OCI-LY3 (cell line): ENCODE measurements around the gene TMSB10.

ENCODE experiments used
- H2AFZ ChIP-seq: fragments of 200-600, 300-600 bp; shearing (Covaris generic); 2 replicates; pipeline ENCODE4 v1.6.0; 2014; ENCODE audit warnings: antibody characterized with exemption, low read depth, low read length
- H3K27ac ChIP-seq: fragments of 200-600, 300-600 bp; sonication (generic); 2 replicates; pipeline ENCODE4 v1.5.1; 2014; ENCODE audit warnings: mild to moderate bottlenecking, low read length, moderate library complexity, mixed read lengths
- H3K27me3 ChIP-seq: fragments of 200-600, 300-600 bp; sonication (generic); 2 replicates; pipeline ENCODE4 v1.6.1; 2014; ENCODE audit warnings: low read depth, low read length, mixed read lengths
- H3K36me3 ChIP-seq: fragments of 200-600, 300-600 bp; sonication (generic); replicated peaks from 2 replicates; pipeline ENCODE3; 2014; ENCODE audit warnings: low read depth, low read length, mixed read lengths
- H3K4me1 ChIP-seq: fragments of 300-600, 200-600 bp; sonication (generic); 2 replicates; pipeline ENCODE4 v1.6.1; 2014; ENCODE audit warnings: low read length, mixed read lengths
- H3K4me2 ChIP-seq: fragments of 200-600, 300-600 bp; sonication (generic); 2 replicates; pipeline ENCODE4 v1.6.1; 2014; ENCODE audit warnings: low read length, mixed read lengths
- H3K4me3 ChIP-seq: fragments of 300-600, 200-600 bp; sonication (generic); 2 replicates; pipeline ENCODE4 v1.5.1; 2014; ENCODE audit warnings: antibody characterized with exemption, mild to moderate bottlenecking, low read length, moderate library complexity
- H3K79me2 ChIP-seq: fragments of 300-600, 200-600 bp; shearing (Covaris generic); 2 replicates; pipeline ENCODE4 v1.6.1; 2014; ENCODE audit warnings: mild to moderate bottlenecking, low read length, mixed read lengths
- H3K9ac ChIP-seq: fragments of 300-600, 200-600 bp; shearing (Covaris generic); 2 replicates; pipeline ENCODE4 v1.6.0; 2014; ENCODE audit warnings: mild to moderate bottlenecking, low read length, moderate library complexity
- H3K9me3 ChIP-seq: fragments of 200-600, 300-600 bp; shearing (Covaris generic); 2 replicates; pipeline ENCODE4 v1.6.1; 2014; ENCODE audit warnings: low read length, mixed read lengths; ENCODE audit not compliant: insufficient read depth
- H4K20me1 ChIP-seq: fragments of 200-600, 300-600 bp; sonication (generic); 2 replicates; pipeline ENCODE4 v1.6.1; 2016; ENCODE audit warnings: low read length, mixed read lengths; ENCODE audit not compliant: insufficient read depth
- CTCF ChIP-seq: fragments of 200-600, 300-600 bp; sonication (generic); IDR thresholded peaks from 2 replicates; pipeline ENCODE4 v1.5.1; 2014; ENCODE audit warnings: antibody characterized with exemption, low read length, low read depth
- EZH2phosphoT487 ChIP-seq: fragments of 200-600 bp; shearing (Covaris generic); IDR thresholded peaks from 2 replicates; pipeline ENCODE4 v1.6.1; 2018; ENCODE audit warnings: antibody characterized with exemption, mixed run types, low read depth

TMSB10 gene

DNA sequence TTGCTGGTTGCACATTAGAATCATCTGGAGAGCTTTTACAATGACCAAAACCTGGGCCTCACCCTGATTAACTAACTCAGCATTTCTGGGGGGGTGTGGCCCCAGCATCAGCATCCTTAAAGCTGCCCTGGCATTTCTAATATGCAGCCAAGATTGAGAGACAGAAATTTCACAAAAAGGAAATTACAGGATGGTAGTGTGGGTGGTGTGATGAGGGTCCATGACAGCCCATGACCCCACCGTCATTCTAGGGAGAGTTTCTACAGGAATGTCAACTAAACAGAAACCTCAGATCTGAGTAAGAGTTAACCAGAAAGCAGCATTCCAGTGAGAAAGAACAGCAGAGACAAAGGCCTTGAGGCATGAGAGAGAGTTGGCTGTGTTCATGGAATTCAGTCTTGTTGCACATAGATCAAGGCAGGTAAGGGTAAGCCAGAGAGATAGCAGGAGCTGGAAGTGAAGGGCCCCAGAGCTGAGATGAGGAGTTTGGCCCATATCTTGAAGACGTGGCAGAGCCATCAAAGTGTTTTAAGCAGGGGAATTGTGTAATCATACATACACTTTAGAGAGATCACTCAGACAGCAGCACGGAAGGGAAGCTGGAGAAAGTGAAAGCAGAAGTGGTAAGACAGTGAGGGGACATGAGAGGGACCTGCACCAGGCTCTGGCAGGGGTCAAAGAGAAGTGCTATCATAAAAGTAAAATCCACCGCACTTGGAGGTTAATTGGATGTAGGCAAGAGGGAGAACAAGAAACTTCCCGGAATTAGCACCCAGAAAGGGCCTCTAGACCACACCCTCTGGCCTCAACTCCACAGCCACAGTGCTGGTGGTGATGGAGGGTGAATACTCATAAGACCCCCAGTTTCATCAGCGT lies 16.8 kb upstream of the TMSB10 start:
- H4K20me1 ChIP-seq: no peaks in the 10 kb centered on the region
- H3K36me3 ChIP-seq: no peaks in the 10 kb centered on the region
- no peaks in the 10 kb centered on the region for H3K9me3 ChIP-seq
- peak overlapping the region; percentile 88 for H3K27ac ChIP-seq
- H2AFZ ChIP-seq: peak overlapping the region; percentile 61
- no peaks in the 10 kb centered on the region for H3K79me2 ChIP-seq
- peak overlapping the region; percentile 60 for H3K4me3 ChIP-seq
- H3K9ac ChIP-seq: peak overlapping the region; percentile 58
- peak overlapping the region; percentile 77 for H3K4me2 ChIP-seq
- H3K4me1 ChIP-seq: peaks cover 20% of the 10 kb centered on the region
- no peak for TF ChIP-seq EZH2phosphoT487
- no peak for TF ChIP-seq CTCF
- H3K27me3 ChIP-seq: no peaks in the 10 kb centered on the region

DNA sequence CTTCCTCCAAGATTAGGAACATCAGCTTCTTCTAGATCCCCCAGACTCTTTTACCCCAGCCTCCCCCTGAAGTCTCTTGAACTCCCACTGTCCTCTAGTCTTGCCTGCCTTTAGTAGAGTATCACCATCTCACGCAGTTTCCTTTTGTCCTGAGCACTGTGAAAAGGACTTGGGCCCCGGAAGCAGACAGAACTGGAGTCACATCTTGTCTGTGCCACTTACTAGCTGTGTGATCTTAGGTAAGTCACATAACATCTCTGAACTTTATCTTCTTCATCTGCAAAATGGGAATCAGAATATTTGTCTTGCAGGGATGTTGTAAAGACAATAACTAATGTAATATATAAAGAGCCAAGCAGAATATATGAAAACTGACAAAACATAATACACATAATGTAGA lies 16.1 kb upstream of the TMSB10 start:
- Histone ChIP-seq H3K4me2 (peak overlapping the region; percentile 77), H3K79me2 (no peaks in the 10 kb centered on the region), H3K9me3 (no peaks in the 10 kb centered on the region), H3K36me3 (no peaks in the 10 kb centered on the region), H3K9ac (peak overlapping the region; percentile 58), H3K4me3 (peak overlapping the region; percentile 60), H4K20me1 (no peaks in the 10 kb centered on the region), H3K27ac (peak overlapping the region; percentile 88), H3K4me1 (peaks cover 25% of the 10 kb centered on the region), H2AFZ (peak overlapping the region; percentile 61; the same call in 1 of the 2 replicates), H3K27me3 (no peaks in the 10 kb centered on the region)
- no peak for TF ChIP-seq EZH2phosphoT487
- TF ChIP-seq CTCF: no peak

GRCh38 chr2:84891355-84892010 lies 14.0 kb upstream of the TMSB10 start:
- Histone ChIP-seq H2AFZ (no peak overlapping the region), H3K4me1 (peaks cover 35% of the 10 kb centered on the region), H3K27me3 (no peaks in the 10 kb centered on the region), H3K27ac (no peak overlapping the region), H3K4me2 (no peak overlapping the region), H3K9ac (no peak overlapping the region), H3K4me3 (no peak overlapping the region), H3K36me3 (no peaks in the 10 kb centered on the region), H3K9me3 (no peaks in the 10 kb centered on the region), H4K20me1 (no peaks in the 10 kb centered on the region), H3K79me2 (no peaks in the 10 kb centered on the region)
- TF ChIP-seq EZH2phosphoT487: no peak
- TF ChIP-seq CTCF: no peak

DNA sequence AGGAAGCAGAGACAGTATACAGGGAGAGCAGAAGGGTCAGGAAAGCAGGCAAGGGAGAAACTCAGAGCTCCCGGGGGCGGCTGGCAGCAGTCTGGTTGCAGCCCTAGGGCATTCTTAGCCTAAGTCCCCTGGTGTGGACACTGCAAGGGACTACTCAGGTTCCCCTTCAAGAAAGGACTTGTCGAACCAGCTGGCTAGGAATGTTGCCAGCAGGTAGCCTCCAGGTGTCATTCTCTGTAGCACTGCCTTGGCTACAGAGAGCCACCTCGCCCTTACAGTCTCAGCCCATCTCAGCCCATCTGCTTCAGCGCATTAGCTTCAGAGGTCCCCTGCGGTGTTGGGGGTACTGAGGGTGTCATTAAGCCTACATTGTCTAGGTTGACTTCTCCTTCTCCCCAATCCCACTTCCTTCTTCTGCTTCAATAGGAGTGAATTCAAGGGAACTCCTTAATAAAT lies 11.3 kb upstream of the TMSB10 start:
- no peaks in the 10 kb centered on the region for H3K27me3 ChIP-seq
- no peaks in the 10 kb centered on the region for H4K20me1 ChIP-seq
- TF ChIP-seq CTCF (no peak), EZH2phosphoT487 (no peak)
- peak overlapping the region; percentile 46 for H3K4me2 ChIP-seq
- H3K79me2 ChIP-seq: no peaks in the 10 kb centered on the region
- peak overlapping the region; percentile 5; the same call in 1 of the 2 replicates for H3K9ac ChIP-seq
- H3K9me3 ChIP-seq: no peaks in the 10 kb centered on the region
- H3K4me3 ChIP-seq: no peak overlapping the region
- H3K4me1 ChIP-seq: peaks cover 49% of the 10 kb centered on the region
- no peaks in the 10 kb centered on the region for H3K36me3 ChIP-seq
- H3K27ac ChIP-seq: peak overlapping the region; percentile 20; the same call in 1 of the 2 replicates
- H2AFZ ChIP-seq: peak overlapping the region; percentile 83
